Activated naive CD8-positive, alpha-beta T cell treated with anti-CD3 and anti-CD28 coated beads for 36 hours (primary cell): Measurements from ENCODE around the gene CELF6. TPM values are rescaled to one million over a fixed set of nuclear protein-coding genes. Genes with fewer than 3 reads are reported as not detected.

ENCODE experiments used
- DNase-seq: peaks from one replicate; pipeline ENCODE4 v3.0.0; 2021
- H3K27ac Mint-ChIP-seq: one replicate; pipeline ENCODE4 v1.8.0; 2022; ENCODE audit warnings: mild to moderate bottlenecking, moderate library complexity, mixed read lengths
- H3K27me3 Mint-ChIP-seq: one replicate; pipeline ENCODE4 v1.8.0; 2022; ENCODE audit warnings: mild to moderate bottlenecking, mixed read lengths
- H3K36me3 Mint-ChIP-seq: one replicate; pipeline ENCODE4 v1.8.0; 2021; ENCODE audit warnings: mild to moderate bottlenecking, mixed read lengths
- H3K4me1 Mint-ChIP-seq: one replicate; pipeline ENCODE4 v1.8.0; 2021; ENCODE audit warnings: mixed read lengths
- H3K4me3 Mint-ChIP-seq: one replicate; pipeline ENCODE4 v1.8.0; 2022; ENCODE audit warnings: mild to moderate bottlenecking, moderate library complexity, mixed read lengths
- H3K9me3 Mint-ChIP-seq: one replicate; pipeline ENCODE4 v1.8.0; 2022; ENCODE audit warnings: mixed read lengths
- total RNA-seq, 2 experiments: library from RNA; stranded (reverse); gene quantifications; one replicate each; pipeline ENCODE4 v1.2.3, GENCODE V29; 2021

The CELF6 gene
- total RNA-seq, 2 experiments from 2014 or later: 0.16 TPM

- no peak for DNase-seq
- peak overlapping the region; percentile 90 for H3K4me3 Mint-ChIP-seq
- H3K27me3 Mint-ChIP-seq: no peaks in the 10 kb centered on the region
- H3K9me3 Mint-ChIP-seq: no peaks in the 10 kb centered on the region
- H3K36me3 Mint-ChIP-seq: peaks cover 25% of the 10 kb centered on the region
- H3K4me1 Mint-ChIP-seq: peaks cover 30% of the 10 kb centered on the region
- peak overlapping the region; percentile 42 for H3K27ac Mint-ChIP-seq
These were observed 48.7 kb downstream of the CELF6 start for GRCh38 chr15:72271221-72271620.

- H3K27ac Mint-ChIP-seq: no peak overlapping the region
These were observed 50.2 kb downstream of the CELF6 start for GRCh38 chr15:72269739-72270138.

GRCh38 chr15:72265031-72265430 is 54.9 kb downstream of the CELF6 start:
- H3K27me3 Mint-ChIP-seq: no peaks in the 10 kb centered on the region
- no peak for DNase-seq
- H3K9me3 Mint-ChIP-seq: no peaks in the 10 kb centered on the region
- no peak overlapping the region for H3K27ac Mint-ChIP-seq
- no peak overlapping the region for H3K4me3 Mint-ChIP-seq
- H3K36me3 Mint-ChIP-seq: peaks cover 72% of the 10 kb centered on the region
- H3K4me1 Mint-ChIP-seq: peaks cover 46% of the 10 kb centered on the region

More at GRCh38 chr15:72269739-72270138, 50.2 kb downstream of the CELF6 start:
- H3K4me1 Mint-ChIP-seq: peaks cover 44% of the 10 kb centered on the region
- H3K9me3 Mint-ChIP-seq: no peaks in the 10 kb centered on the region
- no peak overlapping the region for H3K4me3 Mint-ChIP-seq
- H3K36me3 Mint-ChIP-seq: peaks cover 38% of the 10 kb centered on the region
- H3K27me3 Mint-ChIP-seq: no peaks in the 10 kb centered on the region
- no peak for DNase-seq

- no peaks in the 10 kb centered on the region for H3K4me1 Mint-ChIP-seq
- H3K36me3 Mint-ChIP-seq: peaks cover 13% of the 10 kb centered on the region
- H3K4me3 Mint-ChIP-seq: no peak overlapping the region
- no peaks in the 10 kb centered on the region for H3K9me3 Mint-ChIP-seq
- H3K27me3 Mint-ChIP-seq: no peaks in the 10 kb centered on the region
- H3K27ac Mint-ChIP-seq: no peak overlapping the region
- DNase-seq: no peak
These were observed 67.2 kb downstream of the CELF6 start for GRCh38 chr15:72252663-72253299.

GRCh38 chr15:72249142-72249810 is 70.7 kb downstream of the CELF6 start:
- Mint-ChIP-seq H3K27me3 (no peaks in the 10 kb centered on the region), H3K4me3 (no peak overlapping the region), H3K27ac (no peak overlapping the region), H3K4me1 (no peaks in the 10 kb centered on the region), H3K9me3 (no peaks in the 10 kb centered on the region), H3K36me3 (peaks cover 10% of the 10 kb centered on the region)
- DNase-seq: no peak

GRCh38 chr15:72248514-72248913 is 71.4 kb downstream of the CELF6 start:
- no peak for DNase-seq
- H3K27ac Mint-ChIP-seq: no peak overlapping the region
- H3K4me1 Mint-ChIP-seq: no peaks in the 10 kb centered on the region
- H3K36me3 Mint-ChIP-seq: peaks cover 11% of the 10 kb centered on the region
- no peaks in the 10 kb centered on the region for H3K27me3 Mint-ChIP-seq
- H3K9me3 Mint-ChIP-seq: no peaks in the 10 kb centered on the region
- no peak overlapping the region for H3K4me3 Mint-ChIP-seq

GRCh38 chr15:72242775-72243370 is 77.1 kb downstream of the CELF6 start:
- Mint-ChIP-seq H3K27me3 (no peaks in the 10 kb centered on the region), H3K9me3 (no peaks in the 10 kb centered on the region), H3K27ac (peak overlapping the region; percentile 22), H3K4me1 (peaks cover 12% of the 10 kb centered on the region), H3K36me3 (peaks cover 18% of the 10 kb centered on the region), H3K4me3 (no peak overlapping the region)
- DNase-seq: no peak

- peaks cover 2% of the 10 kb centered on the region for H3K9me3 Mint-ChIP-seq
- no peak for DNase-seq
- no peak overlapping the region for H3K4me3 Mint-ChIP-seq
- peaks cover 4% of the 10 kb centered on the region for H3K27me3 Mint-ChIP-seq
- peak overlapping the region; percentile 4 for H3K27ac Mint-ChIP-seq
- peaks cover 33% of the 10 kb centered on the region for H3K4me1 Mint-ChIP-seq
- peaks cover 20% of the 10 kb centered on the region for H3K36me3 Mint-ChIP-seq
These were observed 80.3 kb downstream of the CELF6 start for GRCh38 chr15:72239652-72240051.

GRCh38 chr15:72238586-72238985 is 81.4 kb downstream of the CELF6 start:
- H3K36me3 Mint-ChIP-seq: peaks cover 17% of the 10 kb centered on the region
- peaks cover 2% of the 10 kb centered on the region for H3K9me3 Mint-ChIP-seq
- H3K4me1 Mint-ChIP-seq: peaks cover 38% of the 10 kb centered on the region
- DNase-seq: no peak
- no peak overlapping the region for H3K27ac Mint-ChIP-seq
- H3K4me3 Mint-ChIP-seq: no peak overlapping the region
- peaks cover 4% of the 10 kb centered on the region for H3K27me3 Mint-ChIP-seq

GRCh38 chr15:72237853-72238224 is 82.1 kb downstream of the CELF6 start:
- Mint-ChIP-seq H3K4me1 (peaks cover 40% of the 10 kb centered on the region), H3K4me3 (peak overlapping the region; percentile 75), H3K9me3 (peaks cover 2% of the 10 kb centered on the region), H3K36me3 (peaks cover 17% of the 10 kb centered on the region), H3K27me3 (peaks cover 4% of the 10 kb centered on the region), H3K27ac (peak overlapping the region; percentile 96)
- no peak for DNase-seq

GRCh38 chr15:72237029-72237852 is 82.7 kb downstream of the CELF6 start:
- DNase-seq: peak; percentile 81
- H3K9me3 Mint-ChIP-seq: peaks cover 2% of the 10 kb centered on the region
- H3K27me3 Mint-ChIP-seq: peaks cover 4% of the 10 kb centered on the region
- peaks cover 17% of the 10 kb centered on the region for H3K36me3 Mint-ChIP-seq
- peak overlapping the region; percentile 96 for H3K27ac Mint-ChIP-seq
- peaks cover 46% of the 10 kb centered on the region for H3K4me1 Mint-ChIP-seq
- peak overlapping the region; percentile 75 for H3K4me3 Mint-ChIP-seq

- Mint-ChIP-seq H3K4me1 (peaks cover 53% of the 10 kb centered on the region), H3K27ac (peak overlapping the region; percentile 96), H3K9me3 (peaks cover 2% of the 10 kb centered on the region), H3K4me3 (peak overlapping the region; percentile 75), H3K36me3 (peaks cover 17% of the 10 kb centered on the region), H3K27me3 (peaks cover 4% of the 10 kb centered on the region)
- no peak for DNase-seq
These were observed 83.5 kb downstream of the CELF6 start for GRCh38 chr15:72236381-72237003.

GRCh38 chr15:72235298-72235697 is 84.7 kb downstream of the CELF6 start:
- Mint-ChIP-seq H3K27ac (no peak overlapping the region), H3K4me3 (no peak overlapping the region), H3K9me3 (peaks cover 2% of the 10 kb centered on the region), H3K4me1 (peaks cover 53% of the 10 kb centered on the region), H3K36me3 (peaks cover 15% of the 10 kb centered on the region), H3K27me3 (peaks cover 8% of the 10 kb centered on the region)
- no peak for DNase-seq
